ENCODE measurements around the gene AHDC1.

DNA sequence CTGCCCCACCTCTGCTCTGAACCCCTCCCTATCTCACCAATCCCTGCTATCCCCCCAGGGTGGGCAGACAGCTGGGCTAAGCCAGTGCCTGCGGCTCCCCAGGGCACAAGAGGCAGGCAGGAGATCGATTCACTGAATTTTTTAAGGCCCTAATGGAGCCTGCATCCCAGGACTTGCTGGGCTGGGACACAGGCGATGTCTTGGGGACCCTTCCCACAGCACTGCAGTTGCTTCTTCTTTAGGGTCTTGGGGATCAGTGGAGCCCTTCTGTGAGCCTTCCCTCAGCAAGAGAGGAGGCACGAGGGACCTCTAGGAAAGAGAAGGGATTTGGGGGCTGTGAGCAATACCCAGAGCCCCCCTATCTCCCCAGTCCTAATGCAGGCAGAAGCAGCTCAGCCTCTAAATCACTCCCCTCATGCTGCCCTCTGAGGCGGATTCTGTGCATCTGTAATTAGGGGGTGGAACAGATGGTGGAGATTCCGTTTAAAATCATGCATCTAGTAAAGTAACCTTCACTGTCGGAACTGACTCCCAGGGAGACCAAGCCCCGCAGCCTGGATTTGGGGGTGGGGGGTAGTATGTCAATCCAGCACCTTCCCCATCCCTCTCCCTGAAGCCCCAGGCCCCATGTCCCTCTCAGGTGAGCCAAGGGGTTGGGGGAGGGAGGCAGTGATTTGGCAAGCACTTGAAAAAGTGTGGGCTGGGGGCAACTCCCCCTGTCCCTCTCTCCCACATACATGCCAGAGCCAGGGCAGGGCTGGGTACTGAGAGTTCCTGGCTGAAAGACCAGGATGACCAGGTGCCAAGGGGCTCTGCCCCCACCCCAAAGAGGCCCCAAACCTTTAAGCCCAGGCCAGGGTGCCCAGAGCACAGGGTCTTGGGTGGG, 10.0 kb downstream of the AHDC1 start:
- peak; percentile 68 for TF ChIP-seq GATA2 (IDR thresholded peaks at IDR 0.05; ENCODE audit: low read depth, low read length)
- no peak for TF ChIP-seq GATA3 (IDR thresholded peaks at IDR 0.05; ENCODE audit: low read depth, low read length)
